Cortex of kidney (tissue), 1 donor: ENCODE data around the gene ZNF532.
"Not testable (repeated sequence)": the region's sequence is repeated elsewhere in the genome, so short reads cannot be mapped to it uniquely, and the experiment has no call there.

ENCODE experiments used
- DNase-seq: peaks from one replicate; lab custom pipeline; 2025; lab: John Stamatoyannopoulos, UW

The ZNF532 gene

DNA sequence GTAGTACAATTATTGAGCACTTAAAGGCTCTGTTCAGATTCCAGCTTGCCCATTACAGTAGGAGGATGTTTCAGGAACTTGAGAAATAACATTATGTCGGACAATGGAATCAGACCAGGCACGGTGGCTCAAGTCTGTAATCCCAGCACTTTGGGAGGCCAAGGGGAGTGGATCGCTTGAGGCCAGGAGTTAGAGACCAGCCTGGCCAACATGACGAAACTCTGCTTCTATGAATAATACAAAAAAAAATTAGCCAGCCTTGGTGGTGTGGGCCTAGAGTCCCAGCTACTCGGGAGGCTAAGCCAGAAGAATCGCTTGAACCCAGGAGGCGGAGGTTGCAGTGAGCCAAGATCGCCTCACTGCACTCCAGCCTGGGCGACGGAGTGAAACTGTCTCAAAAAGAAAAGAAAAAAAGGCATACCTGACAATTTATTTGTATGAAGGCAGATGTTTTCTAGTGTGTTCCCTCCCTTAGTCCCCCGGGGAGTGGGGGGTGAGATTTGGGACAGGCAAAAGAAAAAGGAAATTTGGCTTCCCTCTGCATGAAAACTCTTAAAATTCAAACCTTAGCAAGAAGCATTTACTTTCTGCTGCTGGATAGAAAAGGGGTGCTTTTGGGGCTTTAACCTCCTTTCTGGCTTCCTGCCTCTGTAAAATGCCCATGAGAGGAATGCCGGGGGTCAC, 13.7 kb upstream of the ZNF532 start:
- no peak for DNase-seq

DNA sequence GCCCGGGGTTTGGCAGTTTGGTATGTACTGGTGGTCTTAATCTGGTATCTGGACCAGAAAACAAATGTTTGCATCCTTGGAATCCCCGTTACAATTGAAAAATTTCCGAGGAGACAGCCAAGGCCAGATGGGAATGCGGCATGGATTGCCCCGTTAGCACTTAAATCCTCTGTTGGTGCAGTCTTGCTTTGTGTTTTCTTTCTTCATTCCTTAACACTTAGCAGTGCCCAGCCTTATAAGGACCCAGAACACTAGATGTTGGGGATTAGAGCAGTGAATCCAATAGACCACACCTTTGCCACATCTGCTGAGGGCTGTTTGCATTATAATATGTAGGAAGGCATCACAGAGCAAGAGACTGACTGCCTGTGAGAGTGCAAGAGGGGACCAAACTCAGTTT, 12.8 kb upstream of the ZNF532 start:
- no peak for DNase-seq

DNA sequence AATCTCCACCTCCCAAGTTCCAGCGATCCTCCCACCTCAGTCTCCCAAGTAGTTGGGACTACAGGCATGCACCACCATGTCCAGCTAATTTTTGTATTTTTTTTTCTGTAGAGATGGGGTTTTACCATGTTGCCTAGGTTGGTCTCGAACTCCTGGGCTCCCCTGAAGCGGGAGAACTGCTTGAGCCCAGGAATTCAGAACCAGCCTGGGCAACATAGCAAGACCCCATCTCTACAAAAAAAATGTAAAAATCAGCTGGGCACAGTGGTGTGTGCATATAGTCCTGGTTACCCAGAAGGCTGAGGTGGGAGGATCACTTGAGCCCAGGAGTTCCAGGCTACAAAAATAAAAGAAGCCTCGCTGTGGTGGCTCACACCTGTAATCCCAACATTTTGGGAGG, 12.0 kb upstream of the ZNF532 start:
- no peak for DNase-seq

DNA sequence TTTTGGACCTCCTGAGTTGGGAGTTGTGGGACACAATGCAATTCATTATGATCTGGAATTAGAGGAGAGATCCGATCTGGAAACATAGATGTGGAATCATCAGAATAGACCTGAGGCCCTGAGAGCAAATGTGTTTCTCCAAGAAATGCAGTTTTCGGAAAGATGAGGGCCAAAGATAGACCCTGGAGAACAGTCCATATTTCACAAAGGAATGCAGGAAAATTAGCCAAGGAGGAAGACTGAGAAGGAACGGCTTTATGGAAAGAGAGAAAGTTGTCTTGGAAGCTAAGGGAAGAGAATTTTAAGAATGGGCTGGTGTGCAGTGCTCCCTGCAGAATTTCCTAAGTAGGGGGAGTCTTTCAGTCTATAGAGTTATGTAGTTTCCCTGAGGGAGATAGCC, 11.1 kb upstream of the ZNF532 start:
- no peak for DNase-seq

DNA sequence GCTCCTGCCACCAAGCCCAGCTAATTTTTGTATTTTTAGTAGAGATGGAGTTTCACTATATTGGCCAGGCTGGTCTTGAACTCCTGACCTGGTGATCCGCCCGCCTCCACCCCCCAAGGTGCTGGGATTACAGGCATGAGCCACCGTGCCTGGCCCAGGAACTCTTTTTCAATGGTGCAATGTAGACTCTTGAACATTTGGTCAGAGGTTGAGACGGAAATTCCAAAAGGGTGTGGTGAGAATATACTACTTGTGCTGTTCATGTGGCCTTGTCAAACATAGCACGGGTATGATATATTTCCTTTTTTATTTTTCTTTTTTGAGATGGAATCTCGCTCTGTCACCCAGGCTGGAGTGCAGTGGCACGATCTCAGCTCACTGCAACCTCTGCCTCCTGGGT, 9.2 kb upstream of the ZNF532 start:
- DNase-seq, result not testable (repeated sequence)

DNA sequence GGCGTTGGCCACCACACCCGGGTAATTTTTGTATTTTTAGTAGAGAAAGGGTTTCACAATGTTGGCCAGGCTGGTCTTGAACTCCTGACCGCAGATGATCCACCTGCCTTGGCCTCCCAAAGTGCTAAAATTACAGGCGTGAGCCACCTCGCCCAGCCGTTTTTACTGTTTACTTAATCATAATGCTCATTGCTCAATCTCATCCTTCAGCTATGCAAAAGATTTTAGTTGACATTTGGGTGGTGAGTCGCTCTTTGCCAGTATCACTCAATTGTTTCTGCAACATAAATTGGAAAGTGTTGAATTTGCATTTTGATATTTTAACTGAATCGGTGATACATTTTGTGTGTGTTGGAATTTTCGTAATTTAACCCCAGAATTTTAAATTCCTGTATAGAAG, 7.8 kb upstream of the ZNF532 start:
- no peak for DNase-seq

DNA sequence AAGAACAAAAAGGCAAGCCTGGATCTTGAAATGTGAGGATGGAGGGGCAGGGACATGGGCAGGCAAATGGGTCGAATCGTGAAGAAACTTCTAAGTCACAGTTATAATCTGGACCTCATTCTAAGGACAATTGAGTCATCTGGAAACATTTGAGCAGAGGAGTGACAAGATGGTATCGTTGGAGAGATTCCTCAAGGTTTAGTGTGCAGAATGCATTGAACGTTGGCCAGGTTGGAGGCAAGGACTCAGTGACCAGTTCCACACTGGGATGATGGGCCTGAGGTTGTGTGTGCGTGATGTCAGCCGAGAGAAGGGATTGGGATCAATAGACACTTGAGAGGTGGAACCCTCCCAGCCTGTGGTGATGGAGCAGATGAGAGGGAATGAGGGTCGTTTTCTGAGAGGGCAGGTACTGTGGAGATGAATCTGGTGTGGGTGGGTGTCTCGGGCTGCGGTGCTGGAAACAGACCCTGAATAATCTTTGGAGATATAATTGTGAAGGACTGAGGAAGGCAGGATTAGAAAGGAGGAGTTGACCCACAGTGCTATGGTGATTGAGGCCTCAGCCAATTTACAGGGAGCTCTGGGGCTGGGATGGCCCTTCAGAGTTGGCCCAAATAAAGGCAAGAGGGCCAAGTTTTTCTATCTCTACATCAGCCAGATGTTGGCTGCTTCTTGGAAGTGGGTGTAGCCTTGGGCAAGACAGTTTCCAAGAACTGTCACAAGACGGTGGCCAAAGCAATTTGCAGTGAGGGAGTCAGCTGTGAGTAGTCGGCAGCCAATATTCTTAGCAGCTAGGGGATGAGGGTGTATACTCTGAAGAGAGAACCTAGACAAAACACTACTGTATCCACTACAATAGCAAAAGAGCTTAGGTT, 5.8 kb upstream of the ZNF532 start:
- DNase-seq, result no peak

DNA sequence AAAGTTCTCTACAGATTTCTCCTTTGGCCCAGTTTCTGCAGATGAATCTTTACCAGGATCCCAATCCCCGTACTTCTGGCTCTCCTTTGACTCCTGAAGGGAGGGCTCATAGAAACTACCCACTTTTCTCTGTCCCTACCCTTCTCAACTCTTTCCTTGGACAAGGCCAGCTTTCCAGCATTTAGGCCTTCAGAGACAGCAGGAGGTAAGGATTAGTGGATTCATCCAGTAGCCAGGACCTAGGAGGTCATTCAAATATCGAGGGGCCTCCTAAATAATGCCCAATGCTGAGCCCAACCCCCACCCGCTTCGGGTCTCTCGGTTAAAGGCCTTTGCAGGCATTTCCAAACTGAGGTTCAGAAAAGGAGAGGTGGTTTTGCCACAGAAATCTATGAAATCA, 4.8 kb upstream of the ZNF532 start:
- no peak for DNase-seq

DNA sequence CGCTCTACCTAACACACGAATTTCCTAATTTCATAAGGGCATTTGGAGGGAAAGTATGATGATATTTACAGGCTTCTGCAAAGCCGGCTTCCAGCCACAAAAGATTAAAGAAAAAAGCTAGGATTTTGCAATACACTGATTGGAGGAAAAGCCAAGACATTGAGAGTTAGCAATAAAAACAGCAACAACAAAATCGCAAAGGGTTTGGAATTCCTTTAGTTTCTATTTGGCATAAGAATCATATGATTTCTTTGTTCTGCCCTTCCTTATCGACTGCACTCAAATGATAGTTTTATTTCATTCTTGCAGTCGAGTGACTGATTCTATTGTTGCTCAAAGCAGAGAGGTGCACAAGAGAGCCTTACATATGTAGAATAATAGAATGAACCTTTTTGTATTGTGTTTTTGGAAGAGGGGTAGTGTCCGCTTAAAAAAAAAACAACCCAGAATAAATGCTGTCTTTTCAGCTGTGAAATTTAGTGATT, 3.9 kb upstream of the ZNF532 start:
- DNase-seq, result no peak

DNA sequence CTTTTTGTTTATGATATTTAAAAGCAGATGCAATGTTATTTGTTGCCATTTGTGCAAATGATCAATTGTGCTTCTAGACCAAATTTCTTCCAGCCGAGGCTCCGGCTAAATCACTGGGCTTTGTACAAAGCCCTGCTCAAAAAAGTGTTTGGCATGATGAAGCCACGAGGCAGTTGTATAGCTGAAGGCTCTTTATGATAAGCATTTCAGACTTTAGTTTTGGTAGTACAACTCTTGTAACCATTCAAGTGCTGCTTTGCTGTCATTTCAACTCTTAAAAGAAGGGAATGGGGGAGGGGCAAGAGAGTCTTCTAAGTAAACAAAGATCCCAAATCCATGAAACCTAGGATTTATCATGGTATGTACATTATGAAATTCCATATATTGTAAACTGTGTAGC, 3.3 kb upstream of the ZNF532 start:
- DNase-seq, result no peak

DNA sequence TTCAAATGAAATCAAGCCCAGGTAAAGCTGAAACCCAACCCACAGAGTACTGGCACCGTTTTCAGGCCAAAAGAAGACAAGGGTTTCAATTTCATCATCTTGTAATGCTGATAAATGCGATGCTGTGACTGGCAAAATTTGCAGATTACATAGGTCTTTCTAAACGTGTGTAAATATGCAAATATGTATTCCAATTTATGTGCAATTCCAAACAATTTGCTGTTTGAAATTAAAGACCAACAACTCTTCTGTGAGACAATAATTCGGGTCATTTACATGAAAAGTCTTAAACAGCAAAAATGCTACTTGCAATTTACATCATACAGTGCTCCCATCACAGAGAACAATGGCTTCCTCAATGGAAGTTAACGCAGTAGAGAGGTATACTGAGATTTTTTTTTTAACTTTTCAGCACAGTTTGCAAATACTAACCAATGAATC, 2.8 kb upstream of the ZNF532 start:
- DNase-seq, result no peak

DNA sequence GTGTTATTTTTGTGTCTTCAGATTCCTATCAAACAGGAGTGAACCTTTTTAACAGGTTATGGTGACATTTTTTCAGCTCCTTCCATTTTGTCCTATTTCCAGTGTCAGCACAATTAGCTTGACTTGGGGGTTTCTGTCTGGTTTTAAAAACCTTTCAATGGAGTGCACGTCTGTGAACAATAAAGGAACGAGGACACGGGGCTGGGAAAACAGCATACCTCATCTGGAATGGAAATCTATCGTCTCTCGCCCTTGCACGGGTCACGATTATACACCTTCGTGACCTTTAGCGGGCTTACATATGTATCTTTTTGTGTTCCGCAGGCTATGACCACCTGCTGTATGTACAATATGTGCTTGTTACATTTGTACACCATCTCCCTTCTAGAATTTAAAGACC, 2.3 kb upstream of the ZNF532 start:
- DNase-seq, result no peak

DNA sequence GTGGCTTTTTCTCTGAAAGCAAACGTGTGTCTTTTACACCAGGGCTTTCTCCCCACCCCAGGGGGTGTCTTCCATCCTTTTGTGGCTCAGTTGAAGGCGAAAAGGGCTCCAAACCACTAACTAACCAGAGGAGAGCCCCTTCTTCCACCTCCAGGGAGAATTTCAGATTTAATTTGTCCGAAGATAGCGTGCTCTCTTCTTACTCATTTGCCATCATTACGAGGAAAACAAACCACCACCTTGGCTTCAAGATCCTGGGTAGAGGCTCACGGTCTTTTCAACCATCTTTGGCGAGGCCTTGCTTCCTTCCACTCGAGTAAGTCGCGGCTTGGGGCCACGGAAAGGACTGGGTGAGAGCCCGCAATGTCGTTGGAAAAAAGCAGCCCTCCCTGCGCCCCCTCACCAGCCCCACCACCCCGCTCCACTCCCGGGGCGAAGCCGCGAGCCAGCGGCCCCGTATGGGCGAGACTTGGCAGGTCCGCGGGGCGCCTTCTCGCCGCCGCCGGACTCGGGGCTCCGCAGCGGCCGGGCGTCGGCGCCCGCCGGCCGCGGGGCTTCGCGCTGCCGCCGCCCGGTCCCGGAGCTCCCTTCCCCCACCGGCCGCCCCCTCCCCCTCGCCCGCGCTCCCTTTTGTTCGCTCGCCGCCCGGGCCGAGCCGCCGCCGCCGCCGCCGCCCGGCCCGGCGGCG, 1.7 kb upstream of the ZNF532 start:
- DNase-seq, result no peak

DNA sequence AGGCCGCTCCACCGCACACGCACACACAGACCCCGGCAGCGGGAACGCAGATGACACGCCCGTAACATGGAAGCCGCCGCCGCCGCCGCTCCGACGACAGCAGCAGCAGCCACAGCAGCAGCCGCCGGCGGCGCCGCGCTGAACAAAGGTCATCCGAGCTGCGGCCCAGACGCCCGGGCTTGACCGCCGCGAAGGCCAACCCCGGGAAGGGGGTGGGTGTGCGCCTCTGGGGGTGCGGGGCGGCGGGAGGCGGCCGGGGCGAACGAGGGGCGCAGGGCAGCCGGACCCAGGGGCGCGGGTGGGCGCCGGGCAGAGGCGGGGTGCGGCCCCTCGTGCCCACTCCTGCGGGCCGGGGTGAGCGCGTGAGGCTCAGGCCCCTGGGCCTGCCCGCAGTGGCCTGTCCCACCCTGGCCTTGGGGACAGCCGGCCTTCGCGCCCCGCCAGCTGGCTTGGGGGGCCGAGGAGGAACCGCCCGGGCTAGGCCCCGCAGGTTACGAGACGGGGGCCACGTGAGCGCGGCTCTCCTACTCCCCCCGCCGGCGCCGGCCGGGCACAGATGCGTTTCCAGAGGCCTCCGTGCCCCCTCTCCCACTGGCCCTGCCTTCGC, 1.0 kb upstream of the ZNF532 start:
- no peak for DNase-seq

DNA sequence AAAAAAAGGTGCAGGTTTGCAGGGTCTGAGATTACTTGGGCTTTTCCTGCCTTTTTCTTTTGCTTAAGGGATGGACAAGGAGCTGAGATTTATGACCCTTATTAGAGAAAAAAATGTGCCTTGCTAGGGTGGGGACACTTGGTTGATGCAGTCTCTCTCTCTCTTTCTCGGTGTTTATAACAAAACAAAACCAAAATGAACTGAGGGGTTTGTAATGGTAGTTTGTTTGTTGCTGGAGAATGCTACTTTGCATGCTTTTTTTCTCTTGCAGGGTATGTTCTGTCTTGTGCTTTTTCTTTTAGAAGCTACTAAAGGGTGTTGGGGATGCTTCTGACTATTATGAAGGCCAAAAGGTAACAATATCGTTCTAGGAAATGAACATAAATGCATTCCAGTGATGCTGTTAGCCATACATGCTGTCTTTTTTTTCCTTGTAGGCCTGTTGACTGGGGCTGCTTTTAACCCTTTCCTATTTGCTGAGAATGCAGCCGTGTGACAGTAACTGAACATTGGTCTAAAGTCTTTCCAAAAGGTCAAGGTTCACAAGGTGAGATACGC, 435 bp downstream of the ZNF532 start:
- DNase-seq, result no peak

DNA sequence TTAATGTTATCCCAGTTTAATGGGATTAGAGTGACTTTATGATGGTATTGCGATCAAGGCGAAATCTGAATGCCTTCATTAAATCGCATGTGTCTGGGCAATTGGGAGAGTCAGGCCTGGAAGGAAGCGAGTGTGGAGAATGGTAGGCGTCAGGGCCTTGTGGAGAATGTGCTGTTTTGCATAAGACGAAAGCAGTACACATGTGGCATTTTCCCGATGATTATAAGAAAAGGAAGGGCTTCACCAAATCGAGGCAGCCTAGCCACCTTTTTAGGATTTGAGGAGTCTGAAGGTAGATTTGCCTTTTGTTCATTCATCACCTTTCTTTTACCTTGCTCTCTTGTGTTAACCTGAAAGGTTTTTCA, 1.0 kb downstream of the ZNF532 start:
- DNase-seq, result no peak

DNA sequence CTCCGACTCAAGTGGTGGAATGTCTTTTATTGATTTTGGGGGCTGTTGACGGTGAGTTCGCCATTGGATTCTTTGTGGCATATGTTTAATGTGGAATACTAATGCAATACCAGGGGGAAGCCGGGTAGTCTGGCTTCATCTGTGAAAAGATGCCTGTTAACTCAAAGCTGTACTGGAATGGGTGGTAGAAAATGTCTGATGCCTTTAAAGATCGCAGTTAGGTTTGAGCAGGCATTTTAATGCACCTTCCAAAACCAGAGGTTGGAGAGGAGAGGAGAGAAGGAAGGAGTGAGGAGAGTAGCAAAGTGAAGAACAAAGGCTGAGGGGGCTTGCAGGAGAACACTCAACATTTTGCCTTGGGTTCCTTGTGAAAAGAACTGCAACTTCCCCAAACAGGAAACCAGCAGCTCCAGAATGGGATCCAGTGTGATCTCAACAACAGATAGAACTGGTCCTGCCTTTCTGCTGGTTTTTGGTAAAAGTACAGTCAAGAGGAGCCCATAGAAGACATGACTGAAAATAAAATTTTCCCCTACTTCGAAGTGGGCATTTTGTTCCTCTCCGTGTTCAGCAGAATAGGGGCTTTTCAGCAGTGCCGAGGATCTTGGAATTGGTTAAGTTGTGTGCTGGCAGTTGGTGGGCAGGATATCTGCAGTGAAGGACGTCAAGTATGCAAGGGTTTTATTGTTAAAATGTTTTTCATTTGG, 1.5 kb downstream of the ZNF532 start:
- no peak for DNase-seq

DNA sequence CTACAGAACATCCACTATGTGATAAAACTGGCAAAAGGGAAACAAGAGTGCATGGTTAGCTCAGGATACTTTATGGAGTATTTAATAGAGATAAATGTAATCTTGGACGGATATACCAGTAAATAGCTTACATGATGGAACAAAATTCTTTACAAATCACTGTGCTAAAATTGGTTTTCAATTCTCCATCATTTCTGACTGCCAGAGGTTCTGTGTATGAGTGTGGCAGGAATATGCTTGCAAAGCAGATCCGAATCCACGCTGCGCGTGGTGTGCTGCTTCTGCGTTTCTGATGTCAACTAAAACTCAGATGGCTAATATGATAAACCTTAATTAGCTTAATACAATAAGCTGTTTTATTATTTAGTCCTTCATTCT, 2.1 kb downstream of the ZNF532 start:
- no peak for DNase-seq

DNA sequence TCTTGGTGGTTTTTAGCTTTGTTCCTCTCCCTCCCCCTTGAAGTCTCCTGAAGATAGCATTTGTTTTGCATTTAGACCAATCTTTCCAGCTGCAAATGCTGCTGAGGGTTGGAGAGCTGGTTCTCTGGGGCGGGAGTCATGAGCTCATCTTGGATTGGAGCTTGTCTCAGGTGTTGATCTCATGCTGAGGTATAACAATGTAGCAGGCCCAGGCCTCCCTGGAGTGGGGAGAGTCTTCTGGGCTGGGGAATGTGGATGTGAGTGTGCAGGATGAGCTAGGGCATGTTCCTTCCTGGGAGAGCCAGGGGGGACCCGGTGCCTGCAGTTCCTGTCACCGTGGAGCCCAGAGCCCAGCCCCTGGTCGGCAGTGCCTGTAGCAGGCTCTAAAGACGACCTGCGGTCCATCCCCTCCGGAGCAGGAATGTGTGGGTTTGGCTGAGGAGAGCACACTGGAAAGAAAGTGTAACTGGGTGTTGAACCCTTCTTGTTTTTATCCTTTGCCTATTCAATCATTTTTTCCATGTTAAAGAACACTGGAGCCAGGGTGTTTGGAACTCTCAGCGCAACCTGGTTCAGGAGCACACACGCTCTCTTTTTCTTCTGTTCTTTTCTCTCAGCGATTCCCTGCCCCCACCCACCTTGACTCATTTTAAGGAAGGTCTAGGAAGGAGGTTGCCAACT, 2.7 kb downstream of the ZNF532 start:
- DNase-seq, result no peak

DNA sequence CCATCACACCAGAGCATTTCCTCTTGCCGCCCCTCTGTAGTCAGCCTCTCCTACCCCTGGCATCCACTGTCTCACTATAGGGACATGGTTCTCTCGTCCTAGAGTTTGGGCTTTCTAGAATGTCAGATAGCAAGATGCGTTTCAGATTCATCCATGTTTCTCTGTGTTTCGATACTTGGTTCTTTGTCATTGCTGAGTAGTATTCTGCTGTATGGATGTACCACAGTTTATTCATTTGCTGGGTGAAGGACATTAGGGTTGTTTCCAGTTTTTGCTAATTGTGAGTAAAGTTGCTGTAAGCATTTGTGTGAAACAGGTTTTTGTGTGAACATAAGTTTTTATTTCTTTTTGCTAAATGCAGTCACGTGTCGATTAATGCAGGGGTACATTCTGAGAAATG, 3.8 kb downstream of the ZNF532 start:
- DNase-seq, result no peak

DNA sequence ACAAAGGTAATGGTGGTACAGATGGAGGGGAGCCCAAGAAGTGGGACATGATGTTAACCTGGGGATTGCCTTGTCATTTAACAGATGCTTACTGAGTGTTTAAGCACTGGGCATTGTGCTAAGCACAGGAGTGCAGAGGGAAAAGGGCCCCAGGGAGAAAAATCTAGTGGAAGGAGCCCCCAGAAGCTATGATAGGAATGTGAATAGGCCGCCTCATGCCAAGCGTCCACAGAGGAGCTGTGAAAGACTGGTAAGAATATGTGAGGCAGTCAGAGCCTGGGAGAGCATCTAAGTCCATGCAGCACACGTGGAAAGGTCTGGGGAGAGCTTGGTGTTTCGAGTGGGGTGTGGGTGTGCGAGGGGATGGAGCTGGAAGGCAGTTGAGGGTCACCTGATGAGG, 5.5 kb downstream of the ZNF532 start:
- no peak for DNase-seq
